GM08714 (cell line): ENCODE measurements around the gene ZSWIM4.
"Not testable (repeated sequence)": the region's sequence is repeated elsewhere in the genome, so short reads cannot be mapped to it uniquely, and the experiment has no call there.

Experiments used
- H3K4me3 ChIP-seq: fragments of 200-500 bp; sonication (Bioruptor generic); 2 replicates; pipeline ENCODE4 v1.5.1; 2014; ENCODE audit warnings: mild to moderate bottlenecking, low read length, inconsistent platforms
- ZNF274 ChIP-seq: IDR thresholded peaks from 2 replicates; pipeline ENCODE4 v1.6.1; 2012; ENCODE audit warnings: mild to moderate bottlenecking, low read depth, low read length

ZSWIM4 gene

GRCh38 chr19:13794757-13795589, at the start of gene ZSWIM4:
TSS of gene ZSWIM4 (plus strand) at chr19:13795443. CDS start at chr19:13795649, 206 bp downstream.
- H3K4me3 ChIP-seq: peak within 1 kb of the TSS; percentile 88
- no peak for TF ChIP-seq ZNF274

GRCh38 chr19:13747098-13747453, 48.2 kb upstream of the ZSWIM4 start:
- TF ChIP-seq ZNF274: no peak
- peak overlapping the region; percentile 58; the same call in 1 of the 2 replicates for H3K4me3 ChIP-seq

GRCh38 chr19:13748169-13748828, 46.9 kb upstream of the ZSWIM4 start:
- TF ChIP-seq ZNF274: no peak
- peak overlapping the region; percentile 94 for H3K4me3 ChIP-seq

GRCh38 chr19:13751436-13751835, 43.8 kb upstream of the ZSWIM4 start:
- TF ChIP-seq ZNF274: no peak
- no peak overlapping the region for H3K4me3 ChIP-seq

GRCh38 chr19:13753622-13754021, 41.6 kb upstream of the ZSWIM4 start:
- H3K4me3 ChIP-seq: not testable (repeated sequence)

- no peak overlapping the region for H3K4me3 ChIP-seq
- TF ChIP-seq ZNF274: no peak
Observed at GRCh38 chr19:13756210-13756609, 39.0 kb upstream of the ZSWIM4 start.

GRCh38 chr19:13757805-13758772, 37.2 kb upstream of the ZSWIM4 start:
- H3K4me3 ChIP-seq: no peak overlapping the region
- TF ChIP-seq ZNF274: no peak

GRCh38 chr19:13758795-13759194, 36.4 kb upstream of the ZSWIM4 start:
- no peak overlapping the region for H3K4me3 ChIP-seq
- TF ChIP-seq ZNF274: no peak

GRCh38 chr19:13761423-13761822, 33.8 kb upstream of the ZSWIM4 start:
- no peak overlapping the region for H3K4me3 ChIP-seq
- no peak for TF ChIP-seq ZNF274

- H3K4me3 ChIP-seq: no peak overlapping the region
- no peak for TF ChIP-seq ZNF274
Observed at GRCh38 chr19:13762635-13763235, 32.5 kb upstream of the ZSWIM4 start.

GRCh38 chr19:13763265-13763664, 32.0 kb upstream of the ZSWIM4 start:
- no peak for TF ChIP-seq ZNF274
- H3K4me3 ChIP-seq: no peak overlapping the region; the same call in 1 of the 2 replicates

- peak within 1 kb of the TSS; percentile 71 for H3K4me3 ChIP-seq
- TF ChIP-seq ZNF274: no peak
Observed at GRCh38 chr19:13764101-13764807, 31.0 kb upstream of the ZSWIM4 start, which contains the start of gene MRI1. TSS of gene MRI1 (plus strand) at chr19:13764522. CDS start at chr19:13764589, 67 bp downstream.

- H3K4me3 ChIP-seq: peak overlapping the region; percentile 71
- TF ChIP-seq ZNF274: no peak
Observed at GRCh38 chr19:13764821-13765394, 30.3 kb upstream of the ZSWIM4 start.
